Measurements from ENCODE around the gene ZDHHC19. TPM values are rescaled to one million over a fixed set of nuclear protein-coding genes. Genes with fewer than 3 reads are reported as not detected.

ZDHHC19 gene
- polyA plus RNA-seq, 1 donor from 2014 or later, result 3.8 TPM

DNA sequence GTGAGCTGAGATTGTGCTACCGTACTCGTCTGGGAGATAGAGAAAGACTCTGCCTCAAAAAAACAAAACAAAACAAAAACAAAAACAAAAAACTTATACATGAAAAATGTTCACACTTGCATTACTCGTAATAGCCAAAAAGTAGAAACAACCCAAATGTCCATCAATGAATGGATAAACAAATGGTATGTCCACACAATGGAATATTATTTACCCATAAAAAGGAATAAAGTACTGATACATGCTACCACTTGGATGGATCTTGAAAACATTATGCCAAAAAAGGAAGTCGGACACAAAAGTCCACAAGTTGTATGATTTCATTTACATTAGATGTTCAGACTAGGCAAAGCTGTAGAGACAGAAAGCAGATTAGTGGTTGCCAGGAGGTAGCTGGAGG, 49.6 kb upstream of the ZDHHC19 start:
- H4K20me1 ChIP-seq (ENCODE audit: insufficient read depth), result no peaks in the 10 kb centered on the region
- TF ChIP-seq POLR2AphosphoS5 (IDR thresholded peaks at IDR 0.05), result no peak
- TF ChIP-seq SMC3 (conservative IDR thresholded peaks at IDR 0.05; ENCODE audit: poor library complexity), result no peak
- TF ChIP-seq, protein P1, sequence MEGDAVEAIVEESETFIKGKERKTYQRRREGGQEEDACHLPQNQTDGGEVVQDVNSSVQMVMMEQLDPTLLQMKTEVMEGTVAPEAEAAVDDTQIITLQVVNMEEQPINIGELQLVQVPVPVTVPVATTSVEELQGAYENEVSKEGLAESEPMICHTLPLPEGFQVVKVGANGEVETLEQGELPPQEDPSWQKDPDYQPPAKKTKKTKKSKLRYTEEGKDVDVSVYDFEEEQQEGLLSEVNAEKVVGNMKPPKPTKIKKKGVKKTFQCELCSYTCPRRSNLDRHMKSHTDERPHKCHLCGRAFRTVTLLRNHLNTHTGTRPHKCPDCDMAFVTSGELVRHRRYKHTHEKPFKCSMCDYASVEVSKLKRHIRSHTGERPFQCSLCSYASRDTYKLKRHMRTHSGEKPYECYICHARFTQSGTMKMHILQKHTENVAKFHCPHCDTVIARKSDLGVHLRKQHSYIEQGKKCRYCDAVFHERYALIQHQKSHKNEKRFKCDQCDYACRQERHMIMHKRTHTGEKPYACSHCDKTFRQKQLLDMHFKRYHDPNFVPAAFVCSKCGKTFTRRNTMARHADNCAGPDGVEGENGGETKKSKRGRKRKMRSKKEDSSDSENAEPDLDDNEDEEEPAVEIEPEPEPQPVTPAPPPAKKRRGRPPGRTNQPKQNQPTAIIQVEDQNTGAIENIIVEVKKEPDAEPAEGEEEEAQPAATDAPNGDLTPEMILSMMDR (IDR thresholded peaks at IDR 0.05; ENCODE audit: poor library complexity, severe bottlenecking), result no peak
- TF ChIP-seq, protein P2, sequence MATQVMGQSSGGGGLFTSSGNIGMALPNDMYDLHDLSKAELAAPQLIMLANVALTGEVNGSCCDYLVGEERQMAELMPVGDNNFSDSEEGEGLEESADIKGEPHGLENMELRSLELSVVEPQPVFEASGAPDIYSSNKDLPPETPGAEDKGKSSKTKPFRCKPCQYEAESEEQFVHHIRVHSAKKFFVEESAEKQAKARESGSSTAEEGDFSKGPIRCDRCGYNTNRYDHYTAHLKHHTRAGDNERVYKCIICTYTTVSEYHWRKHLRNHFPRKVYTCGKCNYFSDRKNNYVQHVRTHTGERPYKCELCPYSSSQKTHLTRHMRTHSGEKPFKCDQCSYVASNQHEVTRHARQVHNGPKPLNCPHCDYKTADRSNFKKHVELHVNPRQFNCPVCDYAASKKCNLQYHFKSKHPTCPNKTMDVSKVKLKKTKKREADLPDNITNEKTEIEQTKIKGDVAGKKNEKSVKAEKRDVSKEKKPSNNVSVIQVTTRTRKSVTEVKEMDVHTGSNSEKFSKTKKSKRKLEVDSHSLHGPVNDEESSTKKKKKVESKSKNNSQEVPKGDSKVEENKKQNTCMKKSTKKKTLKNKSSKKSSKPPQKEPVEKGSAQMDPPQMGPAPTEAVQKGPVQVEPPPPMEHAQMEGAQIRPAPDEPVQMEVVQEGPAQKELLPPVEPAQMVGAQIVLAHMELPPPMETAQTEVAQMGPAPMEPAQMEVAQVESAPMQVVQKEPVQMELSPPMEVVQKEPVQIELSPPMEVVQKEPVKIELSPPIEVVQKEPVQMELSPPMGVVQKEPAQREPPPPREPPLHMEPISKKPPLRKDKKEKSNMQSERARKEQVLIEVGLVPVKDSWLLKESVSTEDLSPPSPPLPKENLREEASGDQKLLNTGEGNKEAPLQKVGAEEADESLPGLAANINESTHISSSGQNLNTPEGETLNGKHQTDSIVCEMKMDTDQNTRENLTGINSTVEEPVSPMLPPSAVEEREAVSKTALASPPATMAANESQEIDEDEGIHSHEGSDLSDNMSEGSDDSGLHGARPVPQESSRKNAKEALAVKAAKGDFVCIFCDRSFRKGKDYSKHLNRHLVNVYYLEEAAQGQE (IDR thresholded peaks at IDR 0.05; ENCODE audit: borderline replicate concordance), result no peak
- no peak for TF ChIP-seq MXI1 (conservative IDR thresholded peaks at IDR 0.05; ENCODE audit: poor library complexity, severe bottlenecking)
- H3K4me2 ChIP-seq (ENCODE audit: low read length), result no peak overlapping the region
- no peak overlapping the region for H3K4me3 ChIP-seq (ENCODE audit: low read length)
- H2AFZ ChIP-seq (ENCODE audit: low read depth, low read length), result no peak overlapping the region
- no peaks in the 10 kb centered on the region for H3K9me3 ChIP-seq (ENCODE audit: low read length)
- H3K9ac ChIP-seq (ENCODE audit: low read length), result no peak overlapping the region
- H3K27me3 ChIP-seq (ENCODE audit: insufficient read depth, low read depth, low read length), result no peaks in the 10 kb centered on the region
- H3F3A ChIP-seq (ENCODE audit: insufficient read depth, low read length, poor library complexity, severe bottlenecking), result no peaks in the 10 kb centered on the region
- no peaks in the 10 kb centered on the region for H3K36me3 ChIP-seq (ENCODE audit: insufficient read depth, low read length)
- H3K9me2 ChIP-seq (ENCODE audit: insufficient read depth, low read length), result no peaks in the 10 kb centered on the region
- H3K27ac ChIP-seq (ENCODE audit: low read length), result no peak overlapping the region
- H3K79me2 ChIP-seq (replicated peaks; ENCODE audit: insufficient read depth, low read length), result peaks cover 3% of the 10 kb centered on the region

DNA sequence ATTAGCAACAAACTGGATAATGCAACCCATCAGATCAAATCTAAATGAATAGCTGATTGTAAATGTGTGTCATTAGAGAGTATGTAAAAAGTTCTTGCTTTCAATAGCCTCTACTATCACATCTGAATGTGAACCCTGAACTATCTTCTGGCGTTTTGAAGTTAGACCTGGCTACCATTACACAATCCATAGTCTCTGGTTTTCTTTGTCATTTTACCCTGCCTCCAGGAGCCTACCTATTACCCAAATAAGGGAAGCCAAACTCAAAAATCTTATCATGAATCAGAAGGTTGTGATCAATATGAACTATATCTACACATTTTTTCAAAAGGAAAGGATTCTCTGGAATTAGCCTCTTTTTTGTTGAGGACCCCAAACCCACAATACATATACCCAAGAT, 44.6 kb upstream of the ZDHHC19 start:
- Histone ChIP-seq H3K9me2 (ENCODE audit: insufficient read depth, low read length) (no peaks in the 10 kb centered on the region), H4K20me1 (ENCODE audit: insufficient read depth) (no peaks in the 10 kb centered on the region), H3F3A (ENCODE audit: insufficient read depth, low read length, poor library complexity, severe bottlenecking) (no peaks in the 10 kb centered on the region), H3K9me3 (ENCODE audit: low read length) (no peaks in the 10 kb centered on the region), H3K4me2 (ENCODE audit: low read length) (no peak overlapping the region), H3K4me3 (ENCODE audit: low read length) (no peak overlapping the region), H3K79me2 (replicated peaks; ENCODE audit: insufficient read depth, low read length) (peaks cover 3% of the 10 kb centered on the region), H3K9ac (ENCODE audit: low read length) (no peak overlapping the region), H3K36me3 (ENCODE audit: insufficient read depth, low read length) (no peaks in the 10 kb centered on the region), H2AFZ (ENCODE audit: low read depth, low read length) (no peak overlapping the region), H3K27ac (ENCODE audit: low read length) (no peak overlapping the region), H3K27me3 (ENCODE audit: insufficient read depth, low read depth, low read length) (no peaks in the 10 kb centered on the region)
- TF ChIP-seq RAD21 (conservative IDR thresholded peaks at IDR 0.05) (no peak), EP300 (conservative IDR thresholded peaks at IDR 0.05; ENCODE audit: poor library complexity, severe bottlenecking) (no peak), EZH2 (IDR thresholded peaks at IDR 0.05; ENCODE audit: borderline replicate concordance, insufficient read depth, low read length, poor library complexity, severe bottlenecking) (no peak), MXI1 (conservative IDR thresholded peaks at IDR 0.05; ENCODE audit: poor library complexity, severe bottlenecking) (no peak), SMC3 (conservative IDR thresholded peaks at IDR 0.05; ENCODE audit: poor library complexity) (no peak), POLR2AphosphoS5 (IDR thresholded peaks at IDR 0.05) (no peak), TAF1 (IDR thresholded peaks at IDR 0.05; ENCODE audit: low read depth) (no peak)
- TF ChIP-seq, protein P1 (IDR thresholded peaks at IDR 0.05; ENCODE audit: poor library complexity, severe bottlenecking), result no peak
- TF ChIP-seq, protein P2 (IDR thresholded peaks at IDR 0.05; ENCODE audit: borderline replicate concordance), result no peak
